HepG2 (cell line): ENCODE results near the gene DZANK1. TPM values are rescaled to one million over a fixed set of nuclear protein-coding genes. Genes with fewer than 3 reads are reported as not detected.

Source experiments
- CBFB ChIP-seq: sonication (generic); formaldehyde crosslinking; IDR thresholded peaks from 2 replicates; pipeline ENCODE4 v1.4.0; 2020; ENCODE audit warnings: missing genetic modification reagents
- E2F2 ChIP-seq: sonication (generic); formaldehyde crosslinking; IDR thresholded peaks from 2 replicates; pipeline ENCODE4 v1.4.0; 2020; ENCODE audit warnings: missing genetic modification reagents, borderline replicate concordance
- KLF15 ChIP-seq: sonication (generic); formaldehyde crosslinking; IDR thresholded peaks from 2 replicates; pipeline ENCODE4 v1.8.1; 2023; ENCODE audit warnings: borderline replicate concordance, mild to moderate bottlenecking, inconsistent platforms, missing genetic modification reagents, mixed read lengths
- MAFK ChIP-seq, 2 experiments: IDR thresholded peaks in 1 of 2; conservative IDR thresholded peaks in 1 of 2; 2 replicates each; pipeline ENCODE4 v1.6.1; 2011; ENCODE audit warnings: improper control_type of control experiment in 2 of 2, low read length in 2 of 2
- NFKBIZ ChIP-seq: IDR thresholded peaks from 2 replicates; pipeline ENCODE4 v1.6.1; 2018; ENCODE audit warnings: missing genetic modification reagents, missing compliant biosample characterization
- NRL ChIP-seq: sonication (generic); formaldehyde crosslinking; IDR thresholded peaks from 2 replicates; pipeline ENCODE4 v1.5.0; 2020; ENCODE audit warnings: missing genetic modification reagents, mild to moderate bottlenecking, moderate library complexity, borderline replicate concordance
- RARG ChIP-seq: sonication (generic); formaldehyde crosslinking; IDR thresholded peaks from 2 replicates; pipeline ENCODE4 v1.4.0; 2020; ENCODE audit warnings: low read depth, mild to moderate bottlenecking, missing genetic modification reagents
- SAP130 ChIP-seq: IDR thresholded peaks from 2 replicates; pipeline ENCODE4 v1.6.1; 2016; ENCODE audit warnings: low read depth
- SOX6 ChIP-seq, 2 experiments: fragments of 450-650 bp in 1 of 2; sonication (generic) in 1 of 2; formaldehyde crosslinking in 1 of 2; IDR thresholded peaks; 2 replicates each; pipeline versions ENCODE4 v1.4.0 to v1.6.1; 2017 to 2020; ENCODE audit warnings: antibody characterized with exemption in 1 of 2, mild to moderate bottlenecking in 1 of 2, missing genetic modification reagents in 1 of 2
- TAF1 ChIP-seq: sonication (generic); formaldehyde crosslinking; IDR thresholded peaks from 2 replicates; pipeline ENCODE4 v1.4.0; 2020; ENCODE audit warnings: missing genetic modification reagents
- ZFAT ChIP-seq: sonication (generic); formaldehyde crosslinking; conservative IDR thresholded peaks from 2 replicates; pipeline ENCODE4 v1.8.1; 2023; ENCODE audit warnings: missing genetic modification reagents, inconsistent platforms
- ZFP36L1 ChIP-seq: sonication (generic); formaldehyde crosslinking; IDR thresholded peaks from 2 replicates; pipeline ENCODE4 v1.8.0; 2022; ENCODE audit warnings: mild to moderate bottlenecking, missing genetic modification reagents, moderate library complexity
- ZNF253 ChIP-seq: sonication (generic); formaldehyde crosslinking; IDR thresholded peaks from 2 replicates; pipeline ENCODE4 v1.8.0; 2022; ENCODE audit warnings: mild to moderate bottlenecking, missing genetic modification reagents, borderline replicate concordance
- ZNF329 ChIP-seq: sonication (generic); formaldehyde crosslinking; IDR thresholded peaks from 2 replicates; pipeline ENCODE4 v1.9.0; 2021; ENCODE audit warnings: low read depth, mild to moderate bottlenecking, missing genetic modification reagents
- ZNF501 ChIP-seq: sonication (generic); formaldehyde crosslinking; IDR thresholded peaks from 2 replicates; pipeline ENCODE4 v1.5.1; 2020; ENCODE audit warnings: mild to moderate bottlenecking, moderate library complexity, missing genetic modification reagents
- ZNF720 ChIP-seq: sonication (generic); formaldehyde crosslinking; IDR thresholded peaks from 2 replicates; pipeline ENCODE4 v1.4.0; 2020; ENCODE audit warnings: missing genetic modification reagents
- ZNF781 ChIP-seq: sonication (generic); formaldehyde crosslinking; IDR thresholded peaks from 2 replicates; pipeline ENCODE4 v1.5.1; 2020; ENCODE audit warnings: borderline replicate concordance, mild to moderate bottlenecking, missing genetic modification reagents; ENCODE audit errors: not compliant biosample characterization
- ZNF839 ChIP-seq: sonication (generic); formaldehyde crosslinking; IDR thresholded peaks from 2 replicates; pipeline ENCODE4 v1.4.0; 2020; ENCODE audit warnings: missing genetic modification reagents, mild to moderate bottlenecking, borderline replicate concordance
- ZSCAN30 ChIP-seq: sonication (generic); formaldehyde crosslinking; IDR thresholded peaks from 2 replicates; pipeline ENCODE4 v1.5.0; 2020; ENCODE audit warnings: mild to moderate bottlenecking, missing genetic modification reagents
- polyA plus RNA-seq, 8 experiments: library from polyadenylated mRNA; depleted of rRNA in 3 of 8; stranded (reverse) in 7 of 8; unstranded in 1 of 8; fragments of >200 nt; fragmentation: Illumina TruSeq in 4 of 8; extraction: Trizol in 4 of 8; gene quantifications; 2 replicates each; pipeline versions ENCODE4 v1.2.1 to v1.2.3, GENCODE V29; 2011 to 2016; ENCODE audit warnings: low read depth in 4 of 8, missing spikeins in 1 of 8, mixed read lengths in 1 of 8; ENCODE audit not compliant: insufficient read depth in 1 of 8
- total RNA-seq, 5 experiments: library from RNA; depleted of rRNA; stranded (reverse); fragments of >200 nt; fragmentation: Illumina TruSeq; extraction: Trizol; gene quantifications; 2 replicates each; pipeline ENCODE4 v1.2.3, GENCODE V29; 2016; ENCODE audit warnings: low read depth in 1 of 5
- TF ChIP-seq, protein P1 (sequence below): sonication (generic); formaldehyde crosslinking; IDR thresholded peaks from 2 replicates; pipeline ENCODE4 v1.4.0; 2020; ENCODE audit warnings: missing genetic modification reagents, borderline replicate concordance

The DZANK1 gene
- total and polyA plus RNA-seq, 2 of the 13 experiments (the other 11 are each of a cell fraction or from before 2014, with no cell fraction given) = 1.6 to 3.2 TPM

DNA sequence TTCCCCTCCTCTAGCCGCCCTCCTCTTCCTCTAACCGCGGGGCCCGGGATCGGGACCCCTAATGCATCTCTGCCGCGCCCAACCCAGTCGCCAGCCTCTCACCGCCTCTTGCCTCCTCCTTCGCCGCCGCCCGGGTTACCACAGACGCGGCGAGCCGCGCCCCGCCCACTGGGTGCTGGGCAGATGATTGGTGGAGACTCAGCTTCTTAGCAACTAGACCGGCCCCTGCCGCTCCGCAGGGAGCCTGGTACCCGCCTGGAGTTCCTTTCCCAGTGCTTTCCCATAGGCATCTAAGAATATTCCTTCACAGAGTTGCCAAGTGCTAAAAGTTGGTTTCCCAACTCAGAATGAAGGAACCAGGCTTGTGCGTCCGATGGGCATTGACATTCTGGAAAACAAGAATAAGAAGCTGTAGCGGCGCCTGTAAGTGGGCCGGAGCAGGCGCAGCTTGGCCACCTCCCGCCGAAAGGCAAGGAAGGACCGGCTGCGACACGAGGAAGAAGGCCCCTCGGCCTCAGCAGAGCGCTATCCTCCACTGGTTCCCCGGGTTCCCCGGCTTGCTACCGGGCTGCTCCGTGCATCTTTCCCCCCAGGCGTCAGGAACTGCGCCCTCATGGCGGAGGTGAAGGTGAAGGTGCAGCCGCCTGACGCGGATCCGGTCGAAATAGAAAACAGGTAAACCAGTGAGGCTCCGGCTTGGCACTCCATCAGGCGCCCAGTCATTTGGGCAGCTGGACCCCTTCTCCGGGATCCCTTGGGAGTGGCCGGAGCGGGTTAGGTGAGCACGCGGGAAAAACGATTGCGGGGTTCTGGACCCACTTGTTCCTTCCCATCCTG, at the start of gene DZANK1, which contains the start of gene POLR3F (continued):
- TF ChIP-seq CBFB = peak; percentile 87; the same call in 1 of the 2 replicates
- TF ChIP-seq ZNF781 = peak; percentile 91
- no peak for TF ChIP-seq RARG (CRISPR knock-in tag)
- TF ChIP-seq SAP130 = peak; percentile 98
- TF ChIP-seq KLF15 (CRISPR knock-in tag) = peak; percentile 26
- peak; percentile 80 for TF ChIP-seq NFKBIZ (CRISPR knock-in tag)
- peak; percentile 85 for TF ChIP-seq TAF1 (CRISPR knock-in tag)
- TF ChIP-seq ZFP36L1 (CRISPR knock-in tag) = 0 out of 2 replicates have a peak, but pooled peaks have one; percentile 24
- TF ChIP-seq ZNF720 (CRISPR knock-in tag) = 0 out of 2 replicates have a peak, but pooled peaks have one; percentile 22
- no peak for TF ChIP-seq ZNF329
- peak; percentile 59; the same call in 1 of the 2 replicates for TF ChIP-seq ZFAT
- peak; percentile 88; the same call in 1 of the 2 replicates for TF ChIP-seq E2F2 (CRISPR knock-in tag)
- peak; percentile 98 for TF ChIP-seq ZNF501 (CRISPR knock-in tag)
- TF ChIP-seq NRL (CRISPR knock-in tag) = peak; percentile 83; the same call in 1 of the 2 replicates
- TF ChIP-seq ZNF253 (CRISPR knock-in tag) = 0 out of 2 replicates have a peak, but pooled peaks have one; percentile 55
- TF ChIP-seq MAFK (conservative IDR thresholded peaks at IDR 0.05 in 1 of 2, IDR thresholded peaks at IDR 0.05 in 1 of 2; ENCODE audit: low read length in 2 of 2) = peak in 1 of 2 experiments; percentile 52; a peak in 3 of 4 replicates
- TF ChIP-seq, protein P1, sequence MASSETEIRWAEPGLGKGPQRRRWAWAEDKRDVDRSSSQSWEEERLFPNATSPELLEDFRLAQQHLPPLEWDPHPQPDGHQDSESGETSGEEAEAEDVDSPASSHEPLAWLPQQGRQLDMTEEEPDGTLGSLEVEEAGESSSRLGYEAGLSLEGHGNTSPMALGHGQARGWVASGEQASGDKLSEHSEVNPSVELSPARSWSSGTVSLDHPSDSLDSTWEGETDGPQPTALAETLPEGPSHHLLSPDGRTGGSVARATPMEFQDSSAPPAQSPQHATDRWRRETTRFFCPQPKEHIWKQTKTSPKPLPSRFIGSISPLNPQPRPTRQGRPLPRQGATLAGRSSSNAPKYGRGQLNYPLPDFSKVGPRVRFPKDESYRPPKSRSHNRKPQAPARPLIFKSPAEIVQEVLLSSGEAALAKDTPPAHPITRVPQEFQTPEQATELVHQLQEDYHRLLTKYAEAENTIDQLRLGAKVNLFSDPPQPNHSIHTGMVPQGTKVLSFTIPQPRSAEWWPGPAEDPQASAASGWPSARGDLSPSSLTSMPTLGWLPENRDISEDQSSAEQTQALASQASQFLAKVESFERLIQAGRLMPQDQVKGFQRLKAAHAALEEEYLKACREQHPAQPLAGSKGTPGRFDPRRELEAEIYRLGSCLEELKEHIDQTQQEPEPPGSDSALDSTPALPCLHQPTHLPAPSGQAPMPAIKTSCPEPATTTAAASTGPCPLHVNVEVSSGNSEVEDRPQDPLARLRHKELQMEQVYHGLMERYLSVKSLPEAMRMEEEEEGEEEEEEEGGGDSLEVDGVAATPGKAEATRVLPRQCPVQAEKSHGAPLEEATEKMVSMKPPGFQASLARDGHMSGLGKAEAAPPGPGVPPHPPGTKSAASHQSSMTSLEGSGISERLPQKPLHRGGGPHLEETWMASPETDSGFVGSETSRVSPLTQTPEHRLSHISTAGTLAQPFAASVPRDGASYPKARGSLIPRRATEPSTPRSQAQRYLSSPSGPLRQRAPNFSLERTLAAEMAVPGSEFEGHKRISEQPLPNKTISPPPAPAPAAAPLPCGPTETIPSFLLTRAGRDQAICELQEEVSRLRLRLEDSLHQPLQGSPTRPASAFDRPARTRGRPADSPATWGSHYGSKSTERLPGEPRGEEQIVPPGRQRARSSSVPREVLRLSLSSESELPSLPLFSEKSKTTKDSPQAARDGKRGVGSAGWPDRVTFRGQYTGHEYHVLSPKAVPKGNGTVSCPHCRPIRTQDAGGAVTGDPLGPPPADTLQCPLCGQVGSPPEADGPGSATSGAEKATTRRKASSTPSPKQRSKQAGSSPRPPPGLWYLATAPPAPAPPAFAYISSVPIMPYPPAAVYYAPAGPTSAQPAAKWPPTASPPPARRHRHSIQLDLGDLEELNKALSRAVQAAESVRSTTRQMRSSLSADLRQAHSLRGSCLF = peak; percentile 64; the same call in 1 of the 2 replicates
- no peak for TF ChIP-seq SOX6 (IDR thresholded peaks at IDR 0.05)
- peak; percentile 59 for TF ChIP-seq SOX6 (CRISPR knock-in tag; IDR thresholded peaks at IDR 0.05)
- peak; percentile 86; the same call in 1 of the 2 replicates for TF ChIP-seq ZSCAN30
- peak; percentile 29; the same call in 1 of the 2 replicates for TF ChIP-seq ZNF839 (CRISPR knock-in tag)
